Adrenal gland (tissue), 5 donors: ENCODE results near the gene GPLD1.

Experiments used
- POLR2A ChIP-seq, 2 donors: fragments of 450-650 bp; IDR thresholded peaks; one replicate each; pipeline ENCODE4 v1.6.1; 2017; ENCODE audit warnings: antibody characterized with exemption in 2 of 2, mild to moderate bottlenecking in 2 of 2, moderate library complexity in 1 of 2
- TF ChIP-seq, protein P1 (sequence below), 6 experiments: fragments of 450-650 bp in 4 of 6; fragments of 200-600 bp in 2 of 6; sonication (generic) in 1 of 6; IDR thresholded peaks; 1 replicate in 5 of 6; 2 replicates in 1 of 6; pipeline versions ENCODE4 v1.5.1 to v1.8.0; 2016 to 2021; ENCODE audit warnings: antibody characterized with exemption in 6 of 6, mild to moderate bottlenecking in 2 of 6, moderate library complexity in 1 of 6
- donor health status: DM: no; HTN: no; CAD: no.

GRCh38 chr6:24454452-24454851 is 34.9 kb downstream of the GPLD1 start:
- TF ChIP-seq, protein P1, sequence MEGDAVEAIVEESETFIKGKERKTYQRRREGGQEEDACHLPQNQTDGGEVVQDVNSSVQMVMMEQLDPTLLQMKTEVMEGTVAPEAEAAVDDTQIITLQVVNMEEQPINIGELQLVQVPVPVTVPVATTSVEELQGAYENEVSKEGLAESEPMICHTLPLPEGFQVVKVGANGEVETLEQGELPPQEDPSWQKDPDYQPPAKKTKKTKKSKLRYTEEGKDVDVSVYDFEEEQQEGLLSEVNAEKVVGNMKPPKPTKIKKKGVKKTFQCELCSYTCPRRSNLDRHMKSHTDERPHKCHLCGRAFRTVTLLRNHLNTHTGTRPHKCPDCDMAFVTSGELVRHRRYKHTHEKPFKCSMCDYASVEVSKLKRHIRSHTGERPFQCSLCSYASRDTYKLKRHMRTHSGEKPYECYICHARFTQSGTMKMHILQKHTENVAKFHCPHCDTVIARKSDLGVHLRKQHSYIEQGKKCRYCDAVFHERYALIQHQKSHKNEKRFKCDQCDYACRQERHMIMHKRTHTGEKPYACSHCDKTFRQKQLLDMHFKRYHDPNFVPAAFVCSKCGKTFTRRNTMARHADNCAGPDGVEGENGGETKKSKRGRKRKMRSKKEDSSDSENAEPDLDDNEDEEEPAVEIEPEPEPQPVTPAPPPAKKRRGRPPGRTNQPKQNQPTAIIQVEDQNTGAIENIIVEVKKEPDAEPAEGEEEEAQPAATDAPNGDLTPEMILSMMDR (IDR thresholded peaks at IDR 0.05), result no peak
- no peak for TF ChIP-seq POLR2A (IDR thresholded peaks at IDR 0.05)
